OCI-LY1 (cell line): ENCODE data around the gene HDHD3.
"Not testable (repeated sequence)": the region's sequence is repeated elsewhere in the genome, so short reads cannot be mapped to it uniquely, and the experiment has no call there.

ENCODE experiments used
- H2AFZ ChIP-seq: fragments of 200-600 bp; sonication (generic), shearing (Covaris generic); 2 replicates; pipeline ENCODE4 v1.6.0; 2014; ENCODE audit warnings: antibody characterized with exemption, mild to moderate bottlenecking, low read length
- H3F3A ChIP-seq: fragments of 200-600 bp; sonication (generic), shearing (Covaris generic); 2 replicates; pipeline ENCODE4 v1.6.0; 2014; ENCODE audit warnings: mild to moderate bottlenecking, antibody characterized with exemption, low read length, moderate library complexity; ENCODE audit not compliant: insufficient read depth
- H3K27ac ChIP-seq: fragments of 200-600 bp; sonication (generic); 2 replicates; pipeline ENCODE4 v1.5.1; 2014; ENCODE audit warnings: low read length, mixed run types, mild to moderate bottlenecking, low read depth; ENCODE audit not compliant: poor library complexity, severe bottlenecking
- H3K27me3 ChIP-seq: fragments of 200-600 bp; sonication (generic); 2 replicates; pipeline ENCODE4 v1.6.0; 2014; ENCODE audit warnings: antibody characterized with exemption, mild to moderate bottlenecking, low read length, moderate library complexity; ENCODE audit not compliant: insufficient read depth
- H3K36me3 ChIP-seq: fragments of 200-600 bp; sonication (generic); 2 replicates; pipeline ENCODE4 v1.6.1; 2014; ENCODE audit warnings: mild to moderate bottlenecking, antibody characterized with exemption, low read length, moderate library complexity, mixed read lengths; ENCODE audit not compliant: insufficient read depth
- H3K4me1 ChIP-seq: fragments of 200-600 bp; sonication (generic); 2 replicates; pipeline ENCODE4 v1.5.1; 2014; ENCODE audit warnings: mild to moderate bottlenecking, low read length, moderate library complexity; ENCODE audit not compliant: insufficient read depth, severe bottlenecking
- H3K4me2 ChIP-seq: fragments of 200-600 bp; sonication (generic), shearing (Covaris generic); 2 replicates; pipeline ENCODE4 v1.6.1; 2014; ENCODE audit warnings: low read length
- H3K4me3 ChIP-seq: fragments of 200-600 bp; sonication (generic); 2 replicates; pipeline ENCODE4 v1.5.1; 2014; ENCODE audit warnings: low read length, low read depth, mild to moderate bottlenecking, mixed read lengths; ENCODE audit not compliant: poor library complexity, severe bottlenecking
- H3K79me2 ChIP-seq: fragments of 200-600 bp; shearing (Covaris generic); 2 replicates; pipeline ENCODE4 v1.6.1; 2016; ENCODE audit warnings: mixed run types, low read length, mixed read lengths; ENCODE audit not compliant: insufficient read depth
- H3K9ac ChIP-seq: fragments of 200-600 bp; sonication (generic), shearing (Covaris generic); 2 replicates; pipeline ENCODE4 v1.6.1; 2014; ENCODE audit warnings: mild to moderate bottlenecking, low read length, mixed read lengths
- H3K9me2 ChIP-seq: fragments of 200-600 bp; sonication (generic), shearing (Covaris generic); 2 replicates; pipeline ENCODE4 v1.6.1; 2014; ENCODE audit warnings: low read depth, mild to moderate bottlenecking, low read length, mixed read lengths
- H3K9me3 ChIP-seq: fragments of 200-600 bp; shearing (Covaris generic); 2 replicates; pipeline ENCODE4 v1.6.1; 2014; ENCODE audit warnings: low read length, mixed read lengths
- H4K20me1 ChIP-seq: fragments of 200-600 bp; sonication (generic), shearing (Covaris generic); 2 replicates; pipeline ENCODE4 v1.6.0; 2016; ENCODE audit warnings: mild to moderate bottlenecking, low read length; ENCODE audit not compliant: insufficient read depth
- EZH2 ChIP-seq: fragments of 200-600 bp; sonication (generic), shearing (Covaris generic); IDR thresholded peaks from 2 replicates; pipeline ENCODE4 v1.8.0; 2017; ENCODE audit warnings: borderline replicate concordance, mixed run types, mild to moderate bottlenecking, antibody characterized with exemption, low read length, moderate library complexity, mixed read lengths
- TF ChIP-seq, protein P1 (sequence below): fragments of 200-600 bp; sonication (generic), shearing (Covaris generic); IDR thresholded peaks from 2 replicates; pipeline ENCODE4 v1.5.1; 2017; ENCODE audit warnings: mild to moderate bottlenecking, antibody characterized with exemption, low read length, moderate library complexity, mixed read lengths

Gene HDHD3

DNA sequence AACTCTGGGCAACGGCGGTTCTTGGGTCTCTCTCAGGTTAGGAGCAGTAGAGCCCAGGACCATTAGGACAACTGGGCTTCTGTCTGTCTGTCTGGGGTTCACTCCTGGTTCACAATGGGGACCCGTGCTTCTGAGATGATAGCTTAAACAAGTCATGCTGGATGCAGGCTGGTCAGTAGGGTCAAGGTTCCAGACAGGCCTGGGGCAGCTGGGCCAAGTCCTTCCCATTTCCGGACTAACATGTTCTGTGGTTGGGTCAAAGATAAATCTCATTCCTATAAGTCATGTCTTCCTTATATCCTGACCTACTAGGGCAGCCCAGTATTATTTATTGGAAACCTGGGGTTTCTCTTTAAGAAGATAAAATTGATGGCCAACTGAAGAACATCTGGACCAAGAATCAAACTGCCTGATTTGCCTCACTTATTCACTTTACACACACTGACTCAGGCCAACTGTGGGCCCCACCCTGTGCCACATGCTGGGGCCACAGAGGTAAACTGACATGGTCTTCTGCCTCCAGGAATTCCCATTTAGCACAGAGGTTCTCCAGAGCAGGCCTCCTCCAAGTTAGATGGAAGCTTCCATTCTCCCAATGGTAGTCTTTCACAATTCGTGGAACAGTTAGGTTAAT lies 8.3 kb downstream of the HDHD3 start:
- Histone ChIP-seq H3F3A (no peaks in the 10 kb centered on the region), H3K4me2 (no peak overlapping the region), H2AFZ (no peak overlapping the region), H3K36me3 (peaks cover 18% of the 10 kb centered on the region), H4K20me1 (no peaks in the 10 kb centered on the region), H3K9me2 (no peaks in the 10 kb centered on the region), H3K4me3 (no peak overlapping the region), H3K27me3 (no peaks in the 10 kb centered on the region), H3K9me3 (no peaks in the 10 kb centered on the region), H3K4me1 (no peaks in the 10 kb centered on the region), H3K9ac (no peak overlapping the region), H3K27ac (no peak overlapping the region), H3K79me2 (no peaks in the 10 kb centered on the region)
- TF ChIP-seq EZH2, result no peak
- TF ChIP-seq, protein P1, sequence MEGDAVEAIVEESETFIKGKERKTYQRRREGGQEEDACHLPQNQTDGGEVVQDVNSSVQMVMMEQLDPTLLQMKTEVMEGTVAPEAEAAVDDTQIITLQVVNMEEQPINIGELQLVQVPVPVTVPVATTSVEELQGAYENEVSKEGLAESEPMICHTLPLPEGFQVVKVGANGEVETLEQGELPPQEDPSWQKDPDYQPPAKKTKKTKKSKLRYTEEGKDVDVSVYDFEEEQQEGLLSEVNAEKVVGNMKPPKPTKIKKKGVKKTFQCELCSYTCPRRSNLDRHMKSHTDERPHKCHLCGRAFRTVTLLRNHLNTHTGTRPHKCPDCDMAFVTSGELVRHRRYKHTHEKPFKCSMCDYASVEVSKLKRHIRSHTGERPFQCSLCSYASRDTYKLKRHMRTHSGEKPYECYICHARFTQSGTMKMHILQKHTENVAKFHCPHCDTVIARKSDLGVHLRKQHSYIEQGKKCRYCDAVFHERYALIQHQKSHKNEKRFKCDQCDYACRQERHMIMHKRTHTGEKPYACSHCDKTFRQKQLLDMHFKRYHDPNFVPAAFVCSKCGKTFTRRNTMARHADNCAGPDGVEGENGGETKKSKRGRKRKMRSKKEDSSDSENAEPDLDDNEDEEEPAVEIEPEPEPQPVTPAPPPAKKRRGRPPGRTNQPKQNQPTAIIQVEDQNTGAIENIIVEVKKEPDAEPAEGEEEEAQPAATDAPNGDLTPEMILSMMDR, result no peak

DNA sequence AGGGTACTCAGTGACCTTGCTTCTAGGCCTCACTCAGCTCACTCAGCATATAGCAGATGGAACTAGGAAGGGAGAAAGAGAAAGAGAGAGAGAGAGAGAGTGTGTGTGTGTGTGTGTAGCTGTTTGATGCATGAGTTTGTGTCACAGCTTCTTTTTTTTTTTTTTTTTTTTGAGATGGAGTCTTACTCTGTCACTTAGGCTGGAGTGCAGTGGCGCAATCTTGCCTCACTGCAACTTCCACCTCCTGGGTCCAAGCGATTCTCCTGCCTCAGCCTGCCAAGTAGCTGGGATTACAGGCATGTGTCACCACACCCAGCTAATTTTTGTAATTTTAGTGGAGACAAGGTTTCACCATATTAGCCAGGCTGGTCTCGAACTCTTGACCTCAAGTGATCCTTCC lies 11.1 kb downstream of the HDHD3 start:
- H3K27me3 ChIP-seq, H3K4me3 ChIP-seq, H3K36me3 ChIP-seq, H4K20me1 ChIP-seq, H3K27ac ChIP-seq, H3K4me1 ChIP-seq, H3K9me2 ChIP-seq, H2AFZ ChIP-seq, H3K79me2 ChIP-seq, H3K4me2 ChIP-seq, H3K9ac ChIP-seq, H3F3A ChIP-seq, H3K9me3 ChIP-seq: not testable (repeated sequence)

- Histone ChIP-seq H3K4me1 (no peaks in the 10 kb centered on the region), H3F3A (no peaks in the 10 kb centered on the region), H3K9me3 (no peaks in the 10 kb centered on the region), H3K27me3 (no peaks in the 10 kb centered on the region), H2AFZ (no peak overlapping the region), H3K36me3 (peaks cover 9% of the 10 kb centered on the region; the same call in 1 of the 2 replicates), H3K4me3 (no peak overlapping the region), H3K79me2 (no peaks in the 10 kb centered on the region), H3K9ac (no peak overlapping the region), H3K27ac (no peak overlapping the region), H3K4me2 (no peak overlapping the region), H3K9me2 (no peaks in the 10 kb centered on the region), H4K20me1 (no peaks in the 10 kb centered on the region)
- TF ChIP-seq, protein P1, result no peak
- TF ChIP-seq EZH2, result no peak
Measured at GRCh38 chr9:113364951-113365350, 11.8 kb downstream of the HDHD3 start.

DNA sequence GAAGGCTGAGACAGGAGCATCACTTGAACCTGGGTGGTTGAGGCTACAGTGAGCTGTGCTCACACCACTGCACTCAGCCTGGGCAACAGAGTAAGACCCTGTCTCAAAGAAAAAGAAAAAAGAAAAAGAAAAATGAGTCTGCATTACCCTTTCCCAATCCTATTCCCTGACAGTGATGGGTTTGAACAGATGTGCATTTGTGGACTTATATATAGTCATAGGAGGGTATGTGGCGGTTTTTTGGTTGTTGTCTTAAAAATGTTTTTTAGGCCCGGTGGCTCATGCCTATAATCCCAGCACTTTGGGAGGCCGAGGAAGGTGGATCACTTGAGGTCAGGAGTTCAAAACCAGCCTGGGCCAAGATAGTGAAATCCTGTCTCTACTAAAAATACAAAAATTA lies 13.4 kb downstream of the HDHD3 start:
- no peaks in the 10 kb centered on the region for H3F3A ChIP-seq
- H3K27ac ChIP-seq, result no peak overlapping the region
- H3K4me3 ChIP-seq, result no peak overlapping the region
- H4K20me1 ChIP-seq, result no peaks in the 10 kb centered on the region
- H3K9ac ChIP-seq, result no peak overlapping the region
- H3K4me1 ChIP-seq, result no peaks in the 10 kb centered on the region
- TF ChIP-seq, protein P1, result no peak
- no peak for TF ChIP-seq EZH2
- H2AFZ ChIP-seq, result no peak overlapping the region
- H3K79me2 ChIP-seq, result no peaks in the 10 kb centered on the region
- no peaks in the 10 kb centered on the region for H3K27me3 ChIP-seq
- no peak overlapping the region for H3K4me2 ChIP-seq
- no peaks in the 10 kb centered on the region for H3K9me3 ChIP-seq
- peaks cover 6% of the 10 kb centered on the region; the same call in 1 of the 2 replicates for H3K36me3 ChIP-seq
- H3K9me2 ChIP-seq, result no peaks in the 10 kb centered on the region
